Stimulated activated CD4-positive, alpha-beta T cell treated with anti-CD3 and anti-CD28 coated beads, Interleukin-15, amount 100 ng/mL, for 1 hour (primary cell): ENCODE results near the gene ANKRD11.
A peak's percentile ranks its signal among the peaks of the same experiment; 100 is the strongest.

Experiments
- DNase-seq, 2 donors: peaks; one replicate each; pipeline ENCODE4 v3.0.0-alpha.2; 2020; ENCODE audit warnings: low read depth in 1 of 2, low spot score in 1 of 2

The ANKRD11 gene

DNA sequence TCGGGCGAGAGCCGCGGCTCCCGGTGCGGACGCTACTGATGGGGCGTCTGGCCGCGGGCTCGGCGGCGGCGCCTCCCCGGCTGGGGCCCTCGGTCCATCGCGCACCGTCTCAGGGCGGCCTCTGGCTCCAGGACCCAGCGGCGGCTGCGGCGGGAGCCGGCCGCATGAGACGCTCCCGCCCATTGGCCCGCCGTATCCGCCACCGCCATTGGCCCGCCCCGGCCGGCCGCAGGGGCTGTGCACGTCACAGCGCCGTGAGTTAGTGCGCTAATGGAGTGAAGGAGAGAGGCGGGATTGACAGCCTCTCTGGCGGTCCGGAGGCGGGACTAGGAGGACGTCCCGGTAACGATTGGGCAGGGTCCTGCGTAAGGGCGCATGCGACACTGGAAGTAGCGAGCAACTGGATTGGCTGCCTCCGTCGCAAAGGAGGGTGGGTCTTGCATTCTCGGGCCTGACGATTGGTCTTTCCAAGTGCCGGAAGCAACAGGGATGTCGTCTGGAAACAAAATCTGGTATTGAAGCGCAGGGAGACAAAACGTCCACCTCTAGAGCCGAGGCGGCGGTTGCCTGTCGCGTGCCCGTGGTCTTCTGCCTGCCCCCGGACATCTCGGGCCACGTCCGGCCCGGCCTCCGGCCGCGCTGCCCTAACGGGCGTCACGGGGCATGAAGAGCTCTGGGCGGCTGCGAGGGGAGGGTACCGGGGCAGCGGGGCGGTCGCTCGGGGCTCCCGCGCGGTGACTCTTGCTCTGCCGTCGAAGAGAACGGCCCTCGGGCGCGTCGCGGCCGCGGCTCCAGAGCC, at the start of gene ANKRD11:
TSS of gene ANKRD11 (minus strand) at position 123 of the 799 bp plus-strand sequence. CDS start 173,542 bp downstream, outside the sequence.
- peak; percentile 94 to 98 for DNase-seq

DNA sequence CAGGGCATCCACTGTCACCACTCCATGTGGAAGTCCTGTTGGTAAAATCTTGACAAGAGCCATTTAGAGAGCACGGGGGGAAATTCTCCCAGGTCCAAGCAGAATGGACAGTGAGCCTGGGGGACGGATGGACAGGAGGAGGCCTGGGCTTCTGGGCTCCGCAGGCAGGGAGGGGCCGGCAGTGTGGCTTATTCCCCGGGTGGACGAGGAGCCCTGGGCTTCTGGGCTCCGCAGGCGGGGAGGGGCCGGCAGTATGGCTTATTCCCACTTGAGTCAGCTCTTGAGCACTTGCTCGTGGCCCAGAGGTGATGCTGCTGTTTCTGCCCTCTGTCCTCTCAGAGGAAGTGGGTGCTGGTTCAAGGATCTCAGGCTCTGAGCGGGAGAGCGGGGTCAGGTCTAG, 47.9 kb upstream of the ANKRD11 start:
- DNase-seq: no peak

DNA sequence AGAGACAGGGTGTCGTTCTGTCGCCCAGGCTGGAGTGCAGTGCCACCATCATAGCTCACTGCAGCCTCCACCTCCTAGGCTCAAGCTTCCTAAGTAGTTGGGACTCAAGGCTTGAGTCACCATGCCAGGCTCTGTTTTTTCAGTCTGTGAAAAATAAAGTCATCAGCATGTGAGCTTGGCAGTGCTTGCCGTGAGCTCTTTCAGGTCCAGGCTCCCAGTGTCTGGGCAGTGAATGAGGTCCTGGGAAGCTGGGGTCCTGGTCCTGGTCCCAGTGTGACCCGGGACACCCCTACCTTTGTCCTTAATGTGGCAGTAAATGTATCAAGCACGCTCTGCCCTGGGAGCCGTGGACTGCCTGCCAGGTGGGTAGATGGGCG, 47.2 kb upstream of the ANKRD11 start:
- no peak for DNase-seq

DNA sequence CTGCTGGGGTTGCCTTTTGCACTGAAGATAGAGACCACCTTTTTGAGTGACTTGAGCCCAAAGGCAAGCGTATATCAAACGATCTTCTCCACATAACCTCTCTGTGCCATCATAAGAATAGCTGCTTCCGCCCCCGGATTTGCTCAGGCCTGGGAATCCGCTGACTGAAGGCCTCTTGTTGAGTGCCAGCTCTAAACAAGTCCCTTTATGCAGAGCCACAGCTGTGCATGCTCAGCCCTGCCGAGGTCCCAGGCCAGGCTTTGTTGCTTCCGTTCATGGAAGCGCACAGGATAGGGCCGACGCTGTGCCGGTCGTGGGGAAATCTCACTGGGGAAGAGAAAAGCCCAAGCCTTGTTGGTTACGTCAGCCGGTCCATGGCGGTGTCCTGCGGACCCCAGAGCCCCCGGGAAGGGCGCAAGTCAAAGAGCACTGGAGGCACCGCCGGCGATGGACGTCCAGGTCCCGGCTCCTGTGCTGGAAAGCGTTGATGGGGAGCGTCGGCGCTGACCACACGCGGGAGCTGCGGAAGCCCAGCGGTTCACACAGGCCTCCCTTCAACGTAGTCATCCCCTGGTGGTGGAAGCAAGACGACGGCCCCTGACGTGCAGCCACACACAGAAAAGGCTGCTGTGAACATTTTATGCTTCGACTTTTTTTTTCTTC, 46.7 kb upstream of the ANKRD11 start:
- DNase-seq: no peak

DNA sequence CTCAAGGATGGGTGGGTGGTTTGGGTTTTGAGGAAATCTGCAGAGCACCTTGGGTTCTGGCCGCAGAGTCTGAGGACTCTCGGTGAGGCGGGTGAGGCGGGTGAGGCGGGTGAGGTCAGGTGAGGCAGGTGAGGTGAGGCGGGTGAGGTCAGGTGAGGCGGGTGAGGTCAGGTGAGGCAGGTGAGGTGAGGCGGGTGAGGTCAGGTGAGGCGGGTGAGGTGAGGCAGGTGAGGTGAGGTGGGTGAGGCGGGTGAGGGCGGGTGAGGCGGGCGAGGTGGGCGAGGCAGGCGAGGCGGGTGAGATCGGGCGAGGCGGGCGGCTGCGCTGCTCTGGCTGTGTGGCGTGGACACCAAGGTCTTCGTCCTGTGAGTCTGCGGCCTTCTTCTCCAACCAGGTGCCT, 46.0 kb upstream of the ANKRD11 start:
- no peak for DNase-seq

DNA sequence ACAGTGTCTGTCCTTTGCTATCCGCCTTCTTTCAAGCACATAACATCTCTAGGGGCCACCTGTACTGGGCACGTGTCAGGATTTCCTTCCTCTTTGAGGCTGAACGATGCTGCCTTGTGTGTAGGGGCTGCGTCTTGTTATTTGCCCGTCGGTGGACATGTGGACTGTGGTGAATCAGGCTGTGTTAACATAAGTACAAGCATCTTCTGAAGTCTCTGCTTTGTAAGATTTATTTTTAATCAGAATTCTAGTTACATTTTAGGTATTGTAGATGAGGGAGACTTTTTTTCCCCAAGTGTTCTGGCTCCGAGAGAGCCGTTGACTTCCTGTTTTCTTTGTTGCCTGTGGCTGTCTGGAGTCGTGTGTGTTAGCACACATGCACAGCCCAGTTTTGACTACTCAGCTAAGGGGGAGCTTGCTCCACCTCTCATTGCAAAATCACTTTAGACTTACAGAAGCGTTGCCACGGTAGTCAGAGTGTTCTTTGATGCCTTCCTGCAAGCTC, 43.9 kb upstream of the ANKRD11 start:
- no peak for DNase-seq

DNA sequence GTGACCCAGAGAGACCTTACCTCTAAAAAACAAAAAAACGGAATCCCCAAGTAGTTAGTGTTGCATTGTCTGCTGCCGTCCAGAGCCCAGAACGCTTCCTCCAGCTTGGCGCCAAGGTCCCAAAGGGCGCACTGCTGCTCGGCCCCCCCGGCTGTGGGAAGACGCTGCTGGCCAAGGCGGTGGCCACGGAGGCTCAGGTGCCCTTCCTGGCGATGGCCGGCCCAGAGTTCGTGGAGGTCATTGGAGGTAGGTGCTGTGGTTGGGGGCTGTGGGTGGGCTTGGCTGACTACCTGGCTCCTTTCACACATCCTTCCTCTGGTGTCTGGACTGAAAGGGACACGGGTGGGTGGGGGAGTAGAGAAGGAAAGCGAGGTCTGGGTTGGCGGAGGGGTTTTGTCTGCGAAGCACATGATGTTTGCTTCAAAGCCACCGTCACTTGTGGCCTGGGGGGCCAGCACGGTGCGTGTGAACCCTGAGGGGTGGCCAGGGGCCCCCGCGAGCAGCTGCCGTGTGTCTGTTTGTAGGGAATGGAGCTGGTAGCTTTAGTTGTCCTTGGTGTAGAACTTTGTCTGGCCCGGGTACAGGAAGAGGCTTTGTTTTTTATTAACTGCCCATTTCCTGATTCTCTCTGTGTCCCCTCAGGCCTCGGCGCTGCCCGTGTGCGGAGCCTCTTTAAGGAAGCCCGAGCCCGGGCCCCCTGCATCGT, 41.6 kb upstream of the ANKRD11 start:
- DNase-seq: no peak

DNA sequence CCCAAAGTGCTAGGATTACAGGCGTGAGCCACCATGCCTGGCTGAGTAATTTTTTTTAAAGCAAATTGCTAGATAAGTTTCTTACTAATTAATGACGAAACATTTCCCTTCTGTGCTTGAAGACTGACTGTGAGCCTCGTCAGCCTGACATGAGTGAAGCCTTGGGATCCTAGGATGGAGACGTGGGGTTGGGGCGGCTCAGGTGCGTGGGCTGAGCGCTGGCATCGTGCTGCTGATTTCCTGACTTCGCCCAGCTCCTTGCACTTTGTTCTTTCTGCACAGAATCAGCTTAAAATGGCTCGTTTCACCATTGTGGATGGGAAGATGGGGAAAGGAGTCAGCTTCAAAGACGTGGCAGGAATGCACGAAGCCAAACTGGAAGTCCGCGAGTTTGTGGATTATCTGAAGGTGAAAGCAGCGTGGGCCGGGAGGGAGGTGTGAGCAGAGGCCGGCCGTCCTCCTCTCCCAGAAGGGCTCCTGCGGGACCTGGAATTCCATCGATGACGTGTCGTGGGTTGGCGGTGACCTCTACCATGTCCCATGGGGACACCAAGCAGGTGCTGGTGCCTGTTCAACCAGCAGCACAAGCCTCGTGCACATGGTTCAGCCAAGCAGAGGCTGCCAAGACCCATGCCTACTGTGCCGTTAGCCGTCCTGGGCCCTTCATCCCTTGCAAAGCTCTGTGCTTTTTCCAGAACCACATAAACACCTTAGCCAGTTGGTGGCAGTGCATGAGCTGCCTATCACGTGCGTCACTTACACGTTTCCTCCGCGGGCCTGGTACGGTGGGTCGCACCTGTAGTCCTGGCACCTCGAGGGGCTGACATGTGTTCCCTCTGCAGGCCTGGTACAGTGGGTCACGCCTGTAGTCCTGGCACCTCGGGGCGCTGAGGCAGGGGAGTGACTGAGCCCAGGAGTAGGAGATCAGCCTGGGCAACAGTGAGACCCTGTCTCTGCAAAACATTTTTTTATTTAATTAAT, 40.3 kb upstream of the ANKRD11 start:
- DNase-seq: no peak

DNA sequence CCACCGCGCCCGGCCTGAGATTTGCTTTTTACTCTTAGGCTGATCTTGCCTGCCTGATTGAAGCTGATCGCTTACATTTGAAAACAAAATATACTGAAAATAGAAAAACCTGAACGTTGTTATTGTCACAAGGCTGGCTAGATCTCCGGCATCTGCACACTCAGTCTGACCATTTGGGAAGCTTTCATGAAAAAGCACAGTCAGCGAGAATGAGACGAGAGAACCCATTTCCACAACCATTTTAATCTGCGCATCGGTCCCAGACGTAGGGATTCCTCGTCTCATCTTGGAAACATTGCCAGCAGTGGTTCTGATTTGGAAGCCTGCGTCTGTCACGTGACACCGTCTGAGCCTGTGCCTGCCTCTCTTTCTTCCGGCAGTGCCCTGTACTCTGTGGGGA, 38.7 kb upstream of the ANKRD11 start:
- DNase-seq: no peak

DNA sequence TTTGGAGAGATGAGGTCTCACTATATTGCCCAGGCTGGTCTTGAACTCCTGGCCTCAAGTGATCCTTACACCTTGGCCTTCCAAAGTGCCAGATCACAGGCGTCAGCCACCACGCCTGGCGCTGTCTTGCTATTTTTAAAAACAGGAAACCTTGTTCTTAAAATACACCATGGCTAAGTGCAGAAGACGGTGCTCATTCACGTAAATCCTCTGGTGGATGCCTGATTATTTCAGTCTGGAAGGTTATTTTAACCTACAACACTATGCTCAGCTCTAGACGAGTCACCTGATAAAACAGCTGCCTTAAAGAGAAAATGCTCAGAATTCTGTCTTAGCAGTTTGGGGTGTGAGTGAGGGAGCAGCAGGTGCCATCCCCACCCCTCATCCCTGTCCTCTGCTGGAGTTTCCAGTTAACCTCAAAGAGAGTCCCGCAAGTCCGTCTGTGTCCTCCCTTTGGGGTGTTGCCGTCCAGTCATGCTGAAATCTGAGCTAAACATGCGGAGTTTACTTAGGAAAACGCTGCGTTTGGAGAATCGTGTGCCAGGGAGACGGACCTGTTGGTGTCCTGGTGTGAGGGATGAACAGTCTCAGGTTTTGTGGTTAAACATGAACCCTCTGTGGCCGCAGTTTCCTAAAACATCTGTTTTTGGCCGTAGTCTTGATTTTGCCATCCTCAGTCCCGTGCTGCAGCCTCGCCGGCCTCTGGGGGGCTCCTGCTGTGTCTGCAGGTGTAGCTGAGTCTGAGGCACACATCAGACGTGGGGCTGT, 35.0 kb upstream of the ANKRD11 start:
- no peak for DNase-seq

DNA sequence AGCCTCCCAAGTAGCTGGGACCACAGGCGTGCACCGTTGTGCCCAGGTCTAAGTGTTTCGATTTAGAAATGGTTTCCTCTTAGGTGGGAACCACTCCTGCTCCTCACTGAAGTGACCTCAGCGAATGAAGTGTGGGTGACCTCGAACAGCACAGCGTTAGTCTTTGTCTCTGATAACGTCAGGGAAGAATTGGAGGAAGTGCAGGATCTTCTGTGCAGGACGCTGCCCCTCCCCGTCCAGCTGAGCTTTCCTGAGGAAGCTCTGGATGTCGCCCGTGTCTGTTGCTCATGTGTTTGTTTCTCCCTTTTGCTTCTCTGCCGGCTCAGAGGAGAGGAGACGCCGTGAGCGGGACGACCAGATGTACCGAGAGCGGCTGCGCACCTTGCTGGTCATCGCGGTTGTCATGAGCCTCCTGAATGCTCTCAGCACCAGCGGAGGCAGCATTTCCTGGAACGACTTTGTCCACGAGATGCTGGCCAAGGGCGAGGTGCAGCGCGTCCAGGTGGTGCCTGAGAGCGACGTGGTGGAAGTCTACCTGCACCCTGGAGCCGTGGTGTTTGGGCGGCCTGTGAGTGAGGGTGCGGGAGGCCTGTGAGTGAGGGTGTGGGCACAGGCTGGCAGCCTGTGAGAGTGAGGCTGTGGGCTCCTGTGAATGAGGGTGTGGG, 33.5 kb upstream of the ANKRD11 start:
- no peak for DNase-seq

DNA sequence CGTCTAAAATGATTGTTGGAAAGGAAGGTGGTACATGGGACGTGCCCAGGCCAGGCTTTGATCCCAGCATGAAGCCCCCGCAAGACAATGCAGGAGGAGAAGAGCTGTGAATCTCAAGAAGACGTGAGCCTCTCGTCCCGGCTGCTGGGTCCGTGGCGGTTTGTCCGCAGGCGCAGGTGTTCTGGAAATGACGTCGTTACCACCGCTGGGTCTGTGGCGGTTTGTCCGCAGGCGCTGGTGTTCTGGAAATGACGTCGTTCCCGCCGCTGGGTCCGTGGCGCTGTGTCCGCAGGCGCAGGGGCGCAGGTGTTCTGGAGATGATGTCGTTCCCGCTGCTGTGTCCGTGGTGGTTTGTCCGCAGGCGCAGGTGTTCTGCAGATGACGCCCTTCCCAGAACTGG, 31.9 kb upstream of the ANKRD11 start:
- no peak for DNase-seq

DNA sequence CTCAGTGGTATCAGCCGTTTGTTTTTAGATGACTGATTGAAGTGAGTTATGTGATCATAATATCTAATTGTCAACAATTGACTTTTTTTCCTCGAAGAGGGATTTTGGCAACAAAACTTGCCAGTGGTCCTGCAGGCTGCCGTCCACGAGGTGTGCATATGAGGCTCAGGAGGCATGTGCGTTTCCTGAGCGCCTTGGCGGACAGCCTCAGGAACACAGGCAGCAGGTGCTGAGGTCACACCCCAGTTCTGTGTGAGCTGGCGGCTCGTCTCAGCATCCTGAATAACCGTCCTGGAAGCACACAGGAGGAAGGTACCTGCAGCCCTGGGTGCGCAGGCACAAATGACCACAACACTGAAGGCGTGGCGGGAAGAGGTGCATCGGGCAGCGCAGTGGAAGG, 29.5 kb upstream of the ANKRD11 start:
- DNase-seq: no peak

DNA sequence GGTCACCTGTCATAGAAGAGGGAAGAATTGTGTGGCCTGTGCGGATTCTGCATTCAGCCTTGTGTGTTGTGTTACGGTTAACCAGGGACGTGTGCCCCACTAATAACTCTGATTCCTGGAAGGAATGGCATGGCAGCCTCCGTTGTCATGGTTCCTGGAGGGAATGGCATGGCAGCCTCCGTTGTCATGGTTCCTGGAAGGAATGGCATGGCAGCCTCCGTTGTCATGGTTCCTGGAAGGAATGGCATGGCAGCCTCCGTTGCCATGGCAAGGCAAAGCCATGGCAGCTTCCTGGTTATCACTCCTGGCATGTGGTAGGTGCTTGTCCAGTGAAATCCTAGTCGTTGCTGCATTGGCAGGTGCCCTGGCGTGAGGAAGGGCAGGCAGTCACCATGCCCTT, 26.8 kb upstream of the ANKRD11 start:
- no peak for DNase-seq

DNA sequence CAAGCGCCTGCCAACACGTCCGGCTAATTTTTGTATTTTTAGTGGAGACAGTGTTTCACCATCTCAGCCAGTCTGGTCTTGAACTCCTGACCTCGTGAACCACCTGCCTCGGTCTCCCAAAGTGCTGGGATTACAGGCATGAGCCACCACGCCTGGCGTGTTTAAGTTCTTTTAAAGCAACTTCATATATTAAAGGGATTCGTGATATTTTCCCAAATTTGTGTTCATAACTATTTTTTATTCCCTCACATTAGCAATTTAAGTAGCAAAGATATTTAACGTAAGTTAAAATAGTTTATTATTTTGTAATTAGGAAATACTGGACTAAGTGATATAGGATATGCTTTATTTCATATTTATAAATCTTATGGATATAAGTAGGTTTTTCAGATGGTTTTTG, 22.1 kb upstream of the ANKRD11 start:
- DNase-seq: no peak

DNA sequence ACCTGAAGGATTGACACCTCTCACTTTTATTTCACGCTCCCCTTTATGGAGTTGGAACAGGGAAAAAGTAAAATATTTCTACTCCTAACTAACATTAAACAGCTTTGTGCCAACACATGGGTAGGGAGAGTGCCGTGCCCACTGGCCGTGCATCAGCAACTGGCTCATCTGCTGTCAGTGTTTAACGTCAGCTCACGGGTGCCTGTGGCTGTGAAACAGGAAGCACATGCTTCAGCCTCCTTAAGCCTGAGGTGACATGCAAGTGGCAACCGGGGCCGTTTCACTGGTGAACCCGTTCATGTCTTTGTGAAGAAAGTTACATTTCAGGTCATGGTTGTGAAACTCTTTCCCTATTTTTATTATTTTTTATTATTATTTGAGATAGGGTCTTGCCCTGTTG, 21.0 kb upstream of the ANKRD11 start:
- no peak for DNase-seq

DNA sequence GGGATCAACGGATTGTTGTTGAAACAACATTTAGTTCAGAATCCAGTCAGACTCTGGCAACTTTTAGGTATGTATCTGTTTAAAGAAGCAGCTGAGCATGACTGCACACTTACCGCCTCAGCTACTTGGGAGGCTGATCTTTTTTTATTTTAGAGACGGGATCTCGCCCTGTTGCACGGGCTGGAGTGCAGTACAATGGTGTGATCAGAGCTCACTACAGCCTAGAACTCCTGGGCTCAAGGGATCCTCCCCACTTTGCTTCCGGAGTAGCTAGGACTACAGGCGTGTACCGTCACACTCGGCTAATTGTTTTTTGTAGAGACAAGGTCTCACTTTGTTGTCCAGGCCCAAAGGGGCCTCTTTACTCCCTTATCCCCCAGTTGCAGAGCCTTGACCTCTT, 20.2 kb upstream of the ANKRD11 start:
- no peak for DNase-seq

DNA sequence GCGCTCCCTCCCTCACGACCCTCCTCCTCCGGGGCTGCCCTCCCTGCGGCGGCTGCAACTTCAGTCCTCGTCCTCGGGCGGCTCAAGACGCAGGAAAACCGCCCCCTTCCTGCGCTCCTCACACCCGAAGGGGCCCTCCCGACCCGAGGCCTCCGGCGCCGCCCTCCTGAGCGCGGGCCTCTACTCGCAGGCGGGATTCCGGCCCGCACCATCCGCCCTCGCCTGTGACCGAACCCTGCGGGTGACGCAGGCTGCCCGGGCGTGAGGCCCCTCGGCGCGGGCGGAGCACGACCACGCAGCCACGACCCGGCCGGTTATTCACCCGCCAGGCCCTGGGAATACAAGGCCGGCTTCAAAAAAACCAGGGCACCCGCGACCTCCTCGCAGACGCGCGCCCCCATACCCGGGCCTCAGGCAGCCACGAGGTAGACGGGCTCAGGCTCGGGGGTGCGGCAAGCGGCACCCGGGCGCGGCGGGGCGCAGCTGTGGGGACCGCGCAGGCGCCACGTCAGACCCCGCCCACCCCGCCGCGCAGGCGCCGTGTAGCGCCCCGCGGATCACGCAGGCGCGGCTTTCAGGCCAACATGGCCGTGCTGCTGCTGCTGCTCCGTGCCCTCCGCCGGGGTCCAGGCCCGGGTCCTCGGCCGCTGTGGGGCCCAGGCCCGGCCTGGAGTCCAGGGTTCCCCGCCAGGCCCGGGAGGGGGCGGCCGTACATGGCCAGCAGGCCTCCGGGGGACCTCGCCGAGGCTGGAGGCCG, 17.7 kb upstream of the ANKRD11 start, which contains the start of gene SPG7:
TSS of gene SPG7 (plus strand) at position 570 of the 757 bp plus-strand sequence. CDS start at position 585, 15 bp downstream.
- DNase-seq: peak; percentile 88 to 89
